ENCODE data around the gene FER. TPM values are rescaled to one million over a fixed set of nuclear protein-coding genes. Genes with fewer than 3 reads are reported as not detected.

FER gene
- total and polyA plus RNA-seq, 9 of the 15 experiments (the other 6 are each of a cell fraction or from before 2014, with no cell fraction given): 6.7 to 18.2 (median 8.9) TPM

DNA sequence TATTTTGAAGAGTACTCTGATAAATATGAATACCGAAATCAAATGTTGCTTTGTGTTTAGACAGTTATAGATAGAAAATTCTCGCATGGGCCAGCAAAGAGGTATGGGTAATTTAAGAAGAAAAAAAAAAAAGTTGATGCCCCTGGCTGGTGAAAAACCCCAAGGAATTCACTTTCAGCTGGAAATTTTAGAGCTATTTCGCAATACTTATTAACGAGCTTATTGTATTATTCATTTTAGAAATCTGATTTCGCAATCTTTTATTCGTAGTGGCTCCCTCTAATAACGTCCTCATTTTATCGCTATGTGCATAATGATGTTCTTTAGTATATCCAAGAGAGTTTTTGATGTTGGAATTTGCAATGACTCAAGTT, 18.5 kb upstream of the FER start:
- H2AFZ ChIP-seq (ENCODE audit: low read depth, low read length): peak overlapping the region; percentile 91
- in situ Hi-C loops (cut with MboI) (no loop called here), intact Hi-C loops (cut with micrococcal nuclease) (loop anchor here (5.0 to 10.0 kb wide), 2 partner anchors 344 to 683 kb away; partner anchors contain the start of gene FBXL17)
- H3K27me3 ChIP-seq (ENCODE audit: control insufficient read depth in 2 of 2, insufficient read depth in 2 of 2, low read length in 2 of 2): no peaks in the 10 kb centered on the region
- ATAC-seq (no peak), DNase-seq (ENCODE audit: extremely low read depth in 1 of 4, low spot score in 3 of 4) (no peak), FAIRE-seq (no peak)
- no peaks in the 10 kb centered on the region for H3K9me1 ChIP-seq (ENCODE audit: control insufficient read depth, insufficient read depth, low read length)
- H3K27ac ChIP-seq (ENCODE audit: extremely low read depth, low read depth, low read length): peak overlapping the region; percentile 90; the same call in 2 of the 3 replicates
- ChIA-PET CTCF (ENCODE audit: low intra/inter-chr PET ratio) (no interaction called here), POLR2A (interaction anchor here (0.6 to 5.3 kb wide), 4 partner anchors 15 to 24 kb away, joined by 3 to 49 read pairs (median 4); partner anchors contain the start of gene FER)
- H3K9me3 ChIP-seq (replicated peaks; ENCODE audit: control insufficient read depth, insufficient read depth, low read depth, low read length): no peaks in the 10 kb centered on the region
- H3K36me3 ChIP-seq (ENCODE audit: control insufficient read depth, insufficient read depth, low read length): no peaks in the 10 kb centered on the region
- peaks cover 0 to 8% of the 10 kb centered on the region in 2 experiments; a peak in 3 of 5 replicates for H3K4me1 ChIP-seq (replicated peaks in 1 of 2; ENCODE audit: control insufficient read depth in 2 of 2, insufficient read depth in 2 of 2, low read length in 2 of 2)
- no TSS peak for BruUV-seq (replicated peaks)
- no peak for TF ChIP-seq ATF1 (CRISPR knock-in tag; IDR thresholded peaks at IDR 0.05)
- TF ChIP-seq ATF1 (tag; IDR thresholded peaks at IDR 0.05): peak; percentile 5; the same call in 1 of the 2 replicates
- no peak for TF ChIP-seq CEBPG (CRISPR knock-in tag; IDR thresholded peaks at IDR 0.05)
- TF ChIP-seq CEBPG (tag; conservative IDR thresholded peaks at IDR 0.05 in 1 of 2, IDR thresholded peaks at IDR 0.05 in 1 of 2): peak; percentile 84 to 99
- TF ChIP-seq, protein P1, sequence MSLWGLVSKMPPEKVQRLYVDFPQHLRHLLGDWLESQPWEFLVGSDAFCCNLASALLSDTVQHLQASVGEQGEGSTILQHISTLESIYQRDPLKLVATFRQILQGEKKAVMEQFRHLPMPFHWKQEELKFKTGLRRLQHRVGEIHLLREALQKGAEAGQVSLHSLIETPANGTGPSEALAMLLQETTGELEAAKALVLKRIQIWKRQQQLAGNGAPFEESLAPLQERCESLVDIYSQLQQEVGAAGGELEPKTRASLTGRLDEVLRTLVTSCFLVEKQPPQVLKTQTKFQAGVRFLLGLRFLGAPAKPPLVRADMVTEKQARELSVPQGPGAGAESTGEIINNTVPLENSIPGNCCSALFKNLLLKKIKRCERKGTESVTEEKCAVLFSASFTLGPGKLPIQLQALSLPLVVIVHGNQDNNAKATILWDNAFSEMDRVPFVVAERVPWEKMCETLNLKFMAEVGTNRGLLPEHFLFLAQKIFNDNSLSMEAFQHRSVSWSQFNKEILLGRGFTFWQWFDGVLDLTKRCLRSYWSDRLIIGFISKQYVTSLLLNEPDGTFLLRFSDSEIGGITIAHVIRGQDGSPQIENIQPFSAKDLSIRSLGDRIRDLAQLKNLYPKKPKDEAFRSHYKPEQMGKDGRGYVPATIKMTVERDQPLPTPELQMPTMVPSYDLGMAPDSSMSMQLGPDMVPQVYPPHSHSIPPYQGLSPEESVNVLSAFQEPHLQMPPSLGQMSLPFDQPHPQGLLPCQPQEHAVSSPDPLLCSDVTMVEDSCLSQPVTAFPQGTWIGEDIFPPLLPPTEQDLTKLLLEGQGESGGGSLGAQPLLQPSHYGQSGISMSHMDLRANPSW (CRISPR knock-in tag; IDR thresholded peaks at IDR 0.05): no peak
- TF ChIP-seq, protein P2, sequence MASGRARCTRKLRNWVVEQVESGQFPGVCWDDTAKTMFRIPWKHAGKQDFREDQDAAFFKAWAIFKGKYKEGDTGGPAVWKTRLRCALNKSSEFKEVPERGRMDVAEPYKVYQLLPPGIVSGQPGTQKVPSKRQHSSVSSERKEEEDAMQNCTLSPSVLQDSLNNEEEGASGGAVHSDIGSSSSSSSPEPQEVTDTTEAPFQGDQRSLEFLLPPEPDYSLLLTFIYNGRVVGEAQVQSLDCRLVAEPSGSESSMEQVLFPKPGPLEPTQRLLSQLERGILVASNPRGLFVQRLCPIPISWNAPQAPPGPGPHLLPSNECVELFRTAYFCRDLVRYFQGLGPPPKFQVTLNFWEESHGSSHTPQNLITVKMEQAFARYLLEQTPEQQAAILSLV (tag; IDR thresholded peaks at IDR 0.05): 0 out of 2 replicates have a peak, but pooled peaks have one; percentile 62
- TF ChIP-seq CEBPB (tag; IDR thresholded peaks at IDR 0.05): peak; percentile 97
- no peak for TF ChIP-seq HIVEP1 (CRISPR knock-in tag; IDR thresholded peaks at IDR 0.05)
- no peak for TF ChIP-seq PRPF4 (IDR thresholded peaks at IDR 0.05; ENCODE audit: insufficient read depth, low read depth, low read length, poor library complexity, severe bottlenecking)
- peak overlapping the region; percentile 97 for H3K4me2 ChIP-seq (ENCODE audit: insufficient read depth, low read length)
- H3K79me2 ChIP-seq (ENCODE audit: control insufficient read depth, insufficient read depth, low read length): peaks cover 20% of the 10 kb centered on the region
- peak overlapping the region in 1 of 2 experiments; percentile 96; a peak in 2 of 4 replicates for H3K9ac ChIP-seq (ENCODE audit: insufficient read depth in 1 of 2, low read depth in 2 of 2, low read length in 2 of 2)
- peak overlapping the region; percentile 56; the same call in 1 of the 2 replicates for H3K4me3 ChIP-seq
- no peaks in the 10 kb centered on the region for H4K20me1 ChIP-seq (replicated peaks; ENCODE audit: control insufficient read depth, insufficient read depth, low read length)
- WGBS (ENCODE audit: insufficient coverage, low coverage, missing lambda C conversion rate): 13% methylated on average over 8 of the region's 8 CpGs
